Measurements from ENCODE around the gene NR2C2.

GRCh38 chr3:14921034-14921616 is 26.3 kb upstream of the NR2C2 start:
- TF ChIP-seq POLR2AphosphoS5 (IDR thresholded peaks at IDR 0.05; ENCODE audit: low read depth, low read length), result no peak
- no peak for TF ChIP-seq REST (IDR thresholded peaks at IDR 0.05; ENCODE audit: insufficient read depth in 1 of 2, low read depth in 2 of 2, low read length in 2 of 2)
